HG02678 (cell line): ENCODE results near the gene SALL1.

ENCODE experiments used
- ATAC-seq: cut with Tn5 transposase; IDR thresholded peaks from one replicate; pipeline ENCODE4 v1.9.1; 2021; ENCODE audit warnings: mild to moderate bottlenecking, moderate library complexity; ENCODE audit not compliant: unreplicated experiment

The SALL1 gene

DNA sequence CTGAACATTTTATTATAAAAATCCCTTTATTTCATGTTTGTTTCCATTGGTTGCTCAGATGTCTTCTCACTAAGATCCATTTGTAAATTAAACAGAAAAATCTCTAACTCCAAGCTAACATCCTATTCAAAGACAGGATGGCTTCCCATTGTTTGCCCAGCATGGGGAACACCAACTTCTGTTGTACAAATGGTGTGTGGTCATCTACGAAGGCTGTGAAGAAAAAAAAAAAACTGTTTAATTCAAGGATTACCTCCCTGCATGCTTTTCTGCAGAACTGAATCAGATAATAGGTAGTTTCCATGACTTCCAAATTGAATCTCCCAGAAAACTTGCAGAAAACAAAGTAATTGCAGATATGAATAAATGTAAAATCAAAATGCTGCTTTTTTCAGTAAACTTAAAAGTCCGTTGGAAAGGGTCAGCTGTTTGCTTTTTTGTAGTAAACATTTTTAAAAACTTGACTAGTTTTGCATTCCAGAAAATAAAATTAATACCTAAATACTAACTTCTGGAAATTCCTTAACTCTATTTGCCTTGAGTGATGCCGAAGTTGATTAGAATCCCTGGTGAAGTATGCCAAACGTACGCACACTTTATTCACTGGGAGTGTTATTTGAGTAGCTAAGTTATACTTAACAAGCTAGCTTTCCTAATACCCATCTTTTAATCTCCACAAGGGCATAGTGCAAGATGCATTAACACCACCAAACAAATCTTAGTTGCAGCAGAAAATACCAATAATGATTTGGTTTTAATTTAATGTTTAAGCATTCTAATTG is 7.7 kb downstream of the SALL1 start:
- no peak for ATAC-seq

DNA sequence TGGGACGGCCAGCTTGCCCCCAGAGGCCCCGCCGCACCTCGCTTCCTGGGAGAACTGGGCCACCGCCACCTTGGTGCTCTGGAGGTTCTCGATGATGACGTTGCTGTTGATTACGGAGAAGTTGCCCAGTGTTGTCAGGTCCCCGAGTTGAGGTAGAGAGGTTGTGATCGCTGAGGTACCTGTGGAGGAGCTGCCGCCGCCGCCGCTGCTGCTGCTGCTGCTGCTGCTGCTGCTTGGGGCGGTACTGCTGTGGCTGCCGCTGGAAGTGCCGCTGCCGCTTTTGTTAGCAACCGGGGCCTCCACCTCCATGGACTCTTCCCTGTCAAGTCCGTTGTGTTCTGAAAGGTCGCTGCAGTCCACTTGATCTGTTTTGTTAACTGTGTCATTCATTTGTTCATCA is 9.5 kb downstream of the SALL1 start:
- ATAC-seq: no peak

DNA sequence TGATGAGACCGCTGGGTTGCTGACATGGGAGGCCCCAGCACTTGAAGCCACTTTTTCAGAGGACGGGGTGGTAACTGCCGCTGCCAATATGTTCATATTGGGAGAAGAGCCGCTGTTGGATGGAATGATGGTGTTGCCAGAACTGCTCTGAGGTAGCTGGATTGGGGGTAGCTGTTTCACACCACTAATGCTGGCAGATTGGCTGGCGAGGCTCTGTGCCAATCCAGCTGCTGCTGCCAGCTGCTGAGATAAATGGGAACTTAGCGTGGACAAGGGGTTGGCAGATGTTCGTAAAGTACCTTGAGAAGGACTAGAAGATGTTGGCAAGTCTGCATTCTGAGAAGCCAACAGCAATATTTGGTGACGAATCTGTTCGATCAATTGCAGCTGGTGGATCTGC is 10.0 kb downstream of the SALL1 start:
- no peak for ATAC-seq

DNA sequence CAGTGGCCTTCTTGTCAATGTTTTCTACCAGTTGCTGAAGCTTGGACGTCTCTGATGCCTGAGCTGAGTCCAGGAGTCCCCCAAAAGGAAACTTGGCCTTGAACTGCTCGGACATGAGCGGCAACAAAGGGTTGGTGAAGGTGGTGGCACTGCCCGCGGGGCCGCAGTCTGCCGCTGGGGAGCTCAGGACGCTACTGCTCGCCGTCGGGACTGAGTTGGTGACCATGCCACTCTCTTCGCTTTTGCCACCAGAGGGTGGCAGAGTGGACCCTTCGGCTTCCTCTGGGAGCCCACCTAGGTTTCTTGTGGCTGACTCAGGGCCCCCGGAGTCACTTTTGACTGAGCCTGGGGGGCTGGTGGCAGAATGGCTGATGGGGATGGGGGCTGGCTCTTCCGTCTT is 11.0 kb downstream of the SALL1 start:
- no peak for ATAC-seq

DNA sequence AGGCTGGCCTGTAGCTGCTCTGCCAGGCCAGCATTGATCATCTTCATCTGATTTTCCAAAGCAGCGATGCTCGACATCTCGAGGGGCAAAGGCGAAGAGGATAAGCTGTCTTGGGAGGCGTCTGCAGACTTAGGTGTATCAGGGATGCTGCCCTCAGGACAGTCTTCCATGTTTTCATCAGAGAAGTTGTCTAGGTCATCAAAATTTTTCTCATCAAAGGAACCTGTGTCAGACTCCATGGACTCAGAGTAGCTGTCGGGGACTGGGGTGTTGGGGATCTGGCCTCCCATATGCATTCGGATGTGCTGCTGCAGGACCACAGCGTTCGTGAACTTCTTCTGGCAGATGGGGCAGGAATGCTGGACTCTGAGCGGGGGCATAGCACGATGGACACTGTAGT is 11.5 kb downstream of the SALL1 start:
- no peak for ATAC-seq

DNA sequence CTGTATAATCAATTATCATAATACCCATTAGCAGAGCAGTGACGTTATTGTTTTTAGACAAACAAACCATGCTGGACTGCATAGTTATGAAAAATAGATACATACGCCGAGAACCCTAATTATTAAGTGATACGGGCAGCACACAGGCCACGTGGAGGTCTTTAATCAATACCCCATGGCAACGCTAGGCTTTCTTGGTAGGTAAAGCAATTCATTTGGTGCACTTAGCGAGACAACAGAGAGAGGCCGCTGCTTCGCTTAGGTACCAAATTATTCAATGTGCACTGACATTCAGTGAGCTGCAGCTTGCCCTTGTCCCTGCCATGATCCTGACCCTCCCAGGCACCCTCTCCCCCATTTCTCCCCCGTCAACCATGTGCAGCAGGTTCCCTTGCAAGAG is 12.9 kb downstream of the SALL1 start:
- ATAC-seq: no peak

DNA sequence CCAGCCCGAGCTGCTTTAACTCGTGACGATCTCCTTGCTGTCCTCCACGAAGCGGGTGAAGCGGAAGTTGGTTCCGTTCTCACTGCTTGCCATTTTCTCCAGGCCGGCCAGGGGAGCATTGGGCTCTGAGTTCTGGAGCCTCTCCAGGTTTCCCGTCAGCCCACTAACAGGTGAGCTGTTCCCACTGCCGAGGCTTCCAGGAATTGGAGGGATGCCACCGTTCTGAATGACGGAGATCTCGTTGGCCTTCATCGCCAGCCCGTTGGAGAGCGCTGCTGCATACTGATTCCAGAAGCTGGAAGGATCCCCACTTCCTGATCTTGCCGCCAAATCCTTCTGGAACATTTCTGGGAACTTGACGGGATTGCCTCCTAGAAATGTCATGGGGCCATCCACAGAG is 14.0 kb downstream of the SALL1 start:
- ATAC-seq: no peak

- ATAC-seq: no peak
These were observed 16.2 kb downstream of the SALL1 start for GRCh38 chr16:51134876-51135275.

- ATAC-seq: no peak
These were observed 16.7 kb downstream of the SALL1 start for GRCh38 chr16:51134269-51134812.

- ATAC-seq: no peak
These were observed 17.4 kb downstream of the SALL1 start for GRCh38 chr16:51133688-51134087.

GRCh38 chr16:51133183-51133582 is 17.9 kb downstream of the SALL1 start:
- ATAC-seq: no peak

GRCh38 chr16:51132490-51133115 is 18.5 kb downstream of the SALL1 start:
- no peak for ATAC-seq

DNA sequence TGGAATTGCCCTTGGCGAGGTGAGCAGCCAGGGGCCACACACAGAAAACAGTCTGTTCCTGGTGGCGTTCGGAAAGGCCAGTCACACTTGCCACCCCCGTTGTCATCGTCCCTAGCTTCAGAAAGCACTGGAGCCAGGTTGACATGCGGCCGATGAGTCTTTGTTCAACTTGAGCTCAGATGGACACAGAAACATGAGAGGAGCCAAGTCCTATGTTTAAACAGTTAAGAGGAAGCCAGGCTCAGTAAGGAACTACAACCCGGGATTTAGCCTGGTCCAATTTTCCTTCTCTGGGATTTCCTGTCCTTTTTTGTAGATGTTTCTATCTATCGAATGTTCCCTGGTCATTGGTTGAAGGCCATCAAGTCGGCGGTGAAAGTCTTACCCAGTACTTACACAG is 19.5 kb downstream of the SALL1 start:
- no peak for ATAC-seq

GRCh38 chr16:51129105-51129504 is 22.0 kb downstream of the SALL1 start:
- no peak for ATAC-seq

DNA sequence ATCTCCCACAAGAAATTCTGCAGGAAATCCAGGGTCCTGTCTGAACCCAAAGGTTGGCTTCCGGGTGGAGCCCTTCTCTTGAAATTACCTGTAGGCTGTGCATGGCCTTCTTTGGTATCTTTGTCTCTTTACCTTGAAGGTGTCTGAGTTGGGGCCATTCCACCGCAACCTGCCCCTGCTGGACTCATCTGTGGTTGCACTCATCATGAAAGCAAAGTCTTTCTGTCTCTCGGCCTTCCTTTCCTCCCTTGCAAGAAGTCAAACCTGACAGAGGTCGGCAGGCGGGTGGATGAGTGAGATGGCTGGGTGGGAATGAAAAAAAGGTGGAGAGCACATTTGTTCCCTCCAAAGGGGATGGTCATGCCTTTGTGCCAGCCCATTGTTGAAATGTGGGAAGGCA is 25.1 kb downstream of the SALL1 start:
- no peak for ATAC-seq

GRCh38 chr16:51124896-51125295 is 26.2 kb downstream of the SALL1 start:
- ATAC-seq: no peak

- ATAC-seq: no peak
These were observed 29.2 kb downstream of the SALL1 start for GRCh38 chr16:51121850-51122249.

GRCh38 chr16:51120730-51121347 is 30.2 kb downstream of the SALL1 start:
- ATAC-seq: no peak

DNA sequence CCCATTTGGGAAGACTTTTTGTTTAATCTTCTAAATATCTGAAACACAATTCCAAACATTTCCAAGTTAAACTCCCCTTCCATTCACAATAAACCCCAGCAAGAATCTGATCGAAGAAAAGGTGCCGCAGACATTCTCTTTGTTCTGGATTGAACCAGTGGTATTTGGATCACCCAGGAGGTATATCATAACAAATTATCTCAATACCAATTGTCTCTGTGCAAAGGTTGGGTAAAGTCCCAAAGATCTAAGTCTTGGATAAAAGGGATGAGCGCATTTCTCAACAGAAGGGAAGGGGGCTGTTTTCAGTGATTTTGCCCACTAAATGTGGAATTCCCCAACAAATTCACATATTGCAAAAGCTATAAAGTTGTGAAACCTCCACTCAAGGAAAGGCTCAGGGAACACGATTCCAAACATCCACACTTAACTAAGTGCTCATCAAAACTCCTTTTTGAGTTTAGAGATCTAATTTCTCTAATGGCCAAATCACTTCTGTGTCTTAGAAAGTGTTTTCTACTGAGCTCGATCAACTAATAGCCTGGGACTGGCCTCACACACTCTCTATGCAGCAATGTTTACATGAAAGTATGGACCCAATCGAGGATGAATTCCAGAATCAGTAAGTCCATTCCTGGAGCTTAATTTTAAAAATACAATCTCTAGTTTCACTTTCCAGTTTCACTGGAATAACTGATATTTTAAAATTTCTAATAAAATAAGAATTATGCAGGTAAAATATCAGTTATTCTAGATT is 30.9 kb downstream of the SALL1 start:
- no peak for ATAC-seq

GRCh38 chr16:51119556-51119955 is 31.5 kb downstream of the SALL1 start:
- ATAC-seq: no peak

- ATAC-seq: no peak
These were observed 34.7 kb downstream of the SALL1 start for GRCh38 chr16:51116353-51116752.
